Measurements from ENCODE around the gene VSIG4. TPM values are rescaled to one million over a fixed set of nuclear protein-coding genes. Genes with fewer than 3 reads are reported as not detected.

Gene VSIG4
- total RNA-seq, 1 donor from 2014 or later = not detected

DNA sequence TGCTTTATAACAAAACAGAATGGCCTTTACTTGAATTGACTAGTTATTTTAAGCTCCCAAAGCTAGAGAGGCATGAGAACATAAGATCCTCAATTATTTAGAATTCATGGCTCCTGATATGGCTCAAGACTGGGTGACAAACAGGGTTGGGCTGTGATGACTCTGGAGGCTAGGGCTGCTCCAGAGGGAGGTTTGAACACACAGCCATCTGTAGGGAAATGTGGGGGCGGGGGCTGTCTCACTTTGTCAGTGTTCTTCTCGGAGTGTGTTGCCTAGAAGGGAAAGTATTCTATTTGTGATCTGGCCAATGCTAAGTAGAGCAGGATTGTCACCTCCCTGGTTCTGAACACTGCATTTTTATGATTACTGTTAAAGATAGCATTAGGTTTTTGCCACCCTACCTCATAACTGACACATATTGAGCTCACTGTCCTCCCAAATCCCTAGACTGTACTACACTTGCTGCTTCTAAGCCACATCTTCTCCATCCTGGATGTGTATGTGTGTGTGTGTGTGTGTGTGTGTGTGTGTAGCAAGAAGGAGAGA lies 45.9 kb downstream of the VSIG4 start:
- no peaks in the 10 kb centered on the region for H3K4me1 Mint-ChIP-seq
- no peaks in the 10 kb centered on the region for H3K9me3 Mint-ChIP-seq
- Histone ChIP-seq H2AFZ (replicated peaks) (no peak overlapping the region), H3K9me3 (ENCODE audit: low read depth) (no peaks in the 10 kb centered on the region), H3K4me2 (no peak overlapping the region), H3K27me3 (no peaks in the 10 kb centered on the region), H3K79me2 (ENCODE audit: low read depth) (no peaks in the 10 kb centered on the region), H3K27ac (no peak overlapping the region), H4K20me1 (ENCODE audit: low read depth) (no peaks in the 10 kb centered on the region), H3K4me1 (no peaks in the 10 kb centered on the region), H3F3A (ENCODE audit: low read depth) (no peaks in the 10 kb centered on the region), H3K4me3 (no peak overlapping the region), H3K36me3 (no peaks in the 10 kb centered on the region), H3K9ac (no peak overlapping the region)
- TF ChIP-seq EZH2phosphoT487 (IDR thresholded peaks at IDR 0.05) = no peak
- no peak for TF ChIP-seq EZH2 (IDR thresholded peaks at IDR 0.05)
- TF ChIP-seq, protein P1, sequence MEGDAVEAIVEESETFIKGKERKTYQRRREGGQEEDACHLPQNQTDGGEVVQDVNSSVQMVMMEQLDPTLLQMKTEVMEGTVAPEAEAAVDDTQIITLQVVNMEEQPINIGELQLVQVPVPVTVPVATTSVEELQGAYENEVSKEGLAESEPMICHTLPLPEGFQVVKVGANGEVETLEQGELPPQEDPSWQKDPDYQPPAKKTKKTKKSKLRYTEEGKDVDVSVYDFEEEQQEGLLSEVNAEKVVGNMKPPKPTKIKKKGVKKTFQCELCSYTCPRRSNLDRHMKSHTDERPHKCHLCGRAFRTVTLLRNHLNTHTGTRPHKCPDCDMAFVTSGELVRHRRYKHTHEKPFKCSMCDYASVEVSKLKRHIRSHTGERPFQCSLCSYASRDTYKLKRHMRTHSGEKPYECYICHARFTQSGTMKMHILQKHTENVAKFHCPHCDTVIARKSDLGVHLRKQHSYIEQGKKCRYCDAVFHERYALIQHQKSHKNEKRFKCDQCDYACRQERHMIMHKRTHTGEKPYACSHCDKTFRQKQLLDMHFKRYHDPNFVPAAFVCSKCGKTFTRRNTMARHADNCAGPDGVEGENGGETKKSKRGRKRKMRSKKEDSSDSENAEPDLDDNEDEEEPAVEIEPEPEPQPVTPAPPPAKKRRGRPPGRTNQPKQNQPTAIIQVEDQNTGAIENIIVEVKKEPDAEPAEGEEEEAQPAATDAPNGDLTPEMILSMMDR (IDR thresholded peaks at IDR 0.05) = no peak
- H3K27me3 Mint-ChIP-seq (ENCODE audit: insufficient read depth, low read depth) = peaks cover 2% of the 10 kb centered on the region
- no peak overlapping the region for H3K27ac Mint-ChIP-seq
- DNase-seq (ENCODE audit: low spot score) = no peak
- no peaks in the 10 kb centered on the region for H3K36me3 Mint-ChIP-seq
- H3K4me3 Mint-ChIP-seq = no peak overlapping the region

DNA sequence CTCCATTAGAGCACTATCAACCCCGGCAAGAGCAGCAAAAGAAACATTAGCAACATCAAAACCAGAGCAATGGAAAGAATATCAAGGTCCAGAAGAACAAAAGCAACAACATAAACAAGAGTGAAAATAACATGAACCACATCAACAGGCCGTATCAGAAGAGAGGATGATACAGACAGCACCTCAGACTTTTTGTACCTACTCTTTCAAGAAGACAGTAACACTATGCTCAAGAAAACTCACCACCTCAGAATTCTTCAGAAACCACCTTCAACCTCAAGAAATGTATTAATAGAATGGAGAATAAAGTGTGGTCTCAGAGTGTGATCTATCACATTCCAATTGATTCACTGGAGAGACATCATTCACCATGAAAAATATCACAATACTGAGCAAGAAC lies 46.5 kb downstream of the VSIG4 start:
- H3K27me3 Mint-ChIP-seq (ENCODE audit: insufficient read depth, low read depth) = no peaks in the 10 kb centered on the region
- no peaks in the 10 kb centered on the region for H3K36me3 Mint-ChIP-seq
- H3K79me2 ChIP-seq (ENCODE audit: low read depth) = no peaks in the 10 kb centered on the region
- H3K4me3 Mint-ChIP-seq = no peak overlapping the region
- H3K27ac Mint-ChIP-seq = no peak overlapping the region
- H3K9me3 Mint-ChIP-seq = no peaks in the 10 kb centered on the region
- H3K4me2 ChIP-seq = no peak overlapping the region
- no peak overlapping the region for H3K9ac ChIP-seq
- no peak overlapping the region for H2AFZ ChIP-seq (replicated peaks)
- no peak overlapping the region for H3K4me3 ChIP-seq
- DNase-seq (ENCODE audit: low spot score) = no peak
- no peaks in the 10 kb centered on the region for H3K36me3 ChIP-seq
- no peaks in the 10 kb centered on the region for H3F3A ChIP-seq (ENCODE audit: low read depth)
- no peaks in the 10 kb centered on the region for H3K9me3 ChIP-seq (ENCODE audit: low read depth)
- H3K4me1 Mint-ChIP-seq = no peaks in the 10 kb centered on the region
- no peaks in the 10 kb centered on the region for H3K4me1 ChIP-seq
- H4K20me1 ChIP-seq (ENCODE audit: low read depth) = no peaks in the 10 kb centered on the region
- H3K27ac ChIP-seq = no peak overlapping the region
- H3K27me3 ChIP-seq = no peaks in the 10 kb centered on the region
- TF ChIP-seq, protein P1 (IDR thresholded peaks at IDR 0.05) = no peak
- TF ChIP-seq EZH2 (IDR thresholded peaks at IDR 0.05) (no peak), EZH2phosphoT487 (IDR thresholded peaks at IDR 0.05) (no peak)

- no peak overlapping the region for H3K4me3 ChIP-seq
- Mint-ChIP-seq H3K27me3 (ENCODE audit: insufficient read depth, low read depth) (peaks cover under 1% of the 10 kb centered on the region), H3K36me3 (no peaks in the 10 kb centered on the region), H3K4me1 (no peaks in the 10 kb centered on the region), H3K9me3 (no peaks in the 10 kb centered on the region), H3K27ac (no peak overlapping the region), H3K4me3 (no peak overlapping the region)
- no peaks in the 10 kb centered on the region for H4K20me1 ChIP-seq (ENCODE audit: low read depth)
- no peaks in the 10 kb centered on the region for H3K4me1 ChIP-seq
- no peaks in the 10 kb centered on the region for H3K9me3 ChIP-seq (ENCODE audit: low read depth)
- no peak overlapping the region for H3K27ac ChIP-seq
- TF ChIP-seq, protein P1 (IDR thresholded peaks at IDR 0.05) = no peak
- TF ChIP-seq EZH2 (IDR thresholded peaks at IDR 0.05) = no peak
- TF ChIP-seq EZH2phosphoT487 (IDR thresholded peaks at IDR 0.05) = no peak
- H3F3A ChIP-seq (ENCODE audit: low read depth) = no peaks in the 10 kb centered on the region
- no peak overlapping the region for H3K4me2 ChIP-seq
- H3K9ac ChIP-seq = no peak overlapping the region
- DNase-seq (ENCODE audit: low spot score) = no peak
- H3K79me2 ChIP-seq (ENCODE audit: low read depth) = no peaks in the 10 kb centered on the region
- no peaks in the 10 kb centered on the region for H3K27me3 ChIP-seq
- H3K36me3 ChIP-seq = no peaks in the 10 kb centered on the region
- no peak overlapping the region for H2AFZ ChIP-seq (replicated peaks)
Measured at GRCh38 chrX:65990702-65991101, 49.2 kb downstream of the VSIG4 start.
